ENCODE measurements around the gene MYL7. TPM values are rescaled to one million over a fixed set of nuclear protein-coding genes. Genes with fewer than 3 reads are reported as not detected.

The MYL7 gene
- total and polyA plus RNA-seq, 2 of the 4 experiments (the other 2 are of a cell fraction), result 0.24 TPM; not detected in 1

GRCh38 chr7:44150966-44151941 is 10.1 kb upstream of the MYL7 start:
- H4K8ac ChIP-seq (ENCODE audit: low read depth in 2 of 2, low read length in 2 of 2), result no peak overlapping the region
- H2AFZ ChIP-seq (replicated peaks; ENCODE audit: low read length, poor library complexity), result no peak overlapping the region
- in situ Hi-C loops (cut with MboI; ENCODE audit: low sequenced_read_pairs), result no loop called here
- H2BK15ac ChIP-seq (ENCODE audit: low read depth, low read length), result no peak overlapping the region
- H3K36me3 ChIP-seq (ENCODE audit: control insufficient read depth, insufficient read depth, low read length), result no peaks in the 10 kb centered on the region
- H3K23ac ChIP-seq (ENCODE audit: low read depth, low read length), result no peak overlapping the region
- H3K27ac ChIP-seq (ENCODE audit: insufficient read depth, low read length), result no peak overlapping the region
- DNase-seq, result no peak
- 0 out of 2 replicates have a peak, but pooled peaks cover 3% of the 10 kb centered on the region for H3K9me1 ChIP-seq (ENCODE audit: insufficient read depth, low read length)
- no peak overlapping the region for H3K56ac ChIP-seq (ENCODE audit: extremely low read depth, insufficient read depth, low read length)
- H4K20me1 ChIP-seq (ENCODE audit: insufficient read depth, low read length), result no peaks in the 10 kb centered on the region
- H3K4me2 ChIP-seq (ENCODE audit: low read depth, low read length), result no peak overlapping the region
- H3K4me3 ChIP-seq (ENCODE audit: insufficient read depth, low read depth, low read length), result no peak overlapping the region
- BruUV-seq (replicated peaks), result no TSS peak
- no peak for ATAC-seq (ENCODE audit: low read depth)
- no peak overlapping the region for H3K18ac ChIP-seq (ENCODE audit: low read depth, low read length)
- H3K9ac ChIP-seq (ENCODE audit: low read depth, low read length), result no peak overlapping the region
- H4K91ac ChIP-seq (ENCODE audit: insufficient read depth, low read depth, low read length), result no peak overlapping the region
- peaks cover 7% of the 10 kb centered on the region; the same call in 1 of the 2 replicates for H3K4me1 ChIP-seq (ENCODE audit: control insufficient read depth, insufficient read depth, low read length)
- no peak for TF ChIP-seq NFE2L2 (IDR thresholded peaks at IDR 0.05; ENCODE audit: low read depth, low read length)
- H3K79me1 ChIP-seq (ENCODE audit: low read depth in 1 of 2, low read length in 2 of 2), result no peaks in the 10 kb centered on the region
- 86% methylated on average over 8 of the region's 16 CpGs; no CpG with 5 or more reads in 1 of the 2 experiments for WGBS, 2 experiments (ENCODE audit: extremely low coverage in 2 of 2, insufficient read length in 1 of 2)
- dilution Hi-C loops (cut with HindIII; ENCODE audit: low sequenced_read_pairs, unreplicated experiment), result no loop called here
- intact Hi-C loops (cut with micrococcal nuclease), result no loop called here
- no peaks in the 10 kb centered on the region for H3K9me3 ChIP-seq (ENCODE audit: control insufficient read depth, insufficient read depth, low read length)
- H2AK5ac ChIP-seq (ENCODE audit: low read depth, low read length), result no peak overlapping the region
- peaks cover 22% of the 10 kb centered on the region for H3K27me3 ChIP-seq (ENCODE audit: control insufficient read depth, insufficient read depth, low read length)
- ChIA-PET CTCF (no interaction called here), POLR2A (ENCODE audit: unreplicated experiment) (interaction anchor here (0.6 to 1.3 kb wide), 2 partner anchors 12 kb away, joined by 3 read pairs; no protein-coding TSS in a partner anchor)
- no peak overlapping the region for H2BK120ac ChIP-seq (ENCODE audit: low read depth, low read length)
- no peak overlapping the region for H2BK20ac ChIP-seq (ENCODE audit: low read depth, low read length)
- no peak overlapping the region for H2BK5ac ChIP-seq (ENCODE audit: low read depth, low read length, poor library complexity, severe bottlenecking)
- H3K4ac ChIP-seq (ENCODE audit: low read depth, low read length), result no peak overlapping the region
- no peak overlapping the region for H3K14ac ChIP-seq (replicated peaks; ENCODE audit: low read depth, low read length)
- H4K5ac ChIP-seq (ENCODE audit: low read depth, low read length), result no peak overlapping the region
- H2AK9ac ChIP-seq (replicated peaks; ENCODE audit: low read depth, low read length, poor library complexity), result no peak overlapping the region
